ENCODE results near the gene HRH2.
"Not testable (repeated sequence)": the region's sequence is repeated elsewhere in the genome, so short reads cannot be mapped to it uniquely, and the experiment has no call there.

HRH2 gene

DNA sequence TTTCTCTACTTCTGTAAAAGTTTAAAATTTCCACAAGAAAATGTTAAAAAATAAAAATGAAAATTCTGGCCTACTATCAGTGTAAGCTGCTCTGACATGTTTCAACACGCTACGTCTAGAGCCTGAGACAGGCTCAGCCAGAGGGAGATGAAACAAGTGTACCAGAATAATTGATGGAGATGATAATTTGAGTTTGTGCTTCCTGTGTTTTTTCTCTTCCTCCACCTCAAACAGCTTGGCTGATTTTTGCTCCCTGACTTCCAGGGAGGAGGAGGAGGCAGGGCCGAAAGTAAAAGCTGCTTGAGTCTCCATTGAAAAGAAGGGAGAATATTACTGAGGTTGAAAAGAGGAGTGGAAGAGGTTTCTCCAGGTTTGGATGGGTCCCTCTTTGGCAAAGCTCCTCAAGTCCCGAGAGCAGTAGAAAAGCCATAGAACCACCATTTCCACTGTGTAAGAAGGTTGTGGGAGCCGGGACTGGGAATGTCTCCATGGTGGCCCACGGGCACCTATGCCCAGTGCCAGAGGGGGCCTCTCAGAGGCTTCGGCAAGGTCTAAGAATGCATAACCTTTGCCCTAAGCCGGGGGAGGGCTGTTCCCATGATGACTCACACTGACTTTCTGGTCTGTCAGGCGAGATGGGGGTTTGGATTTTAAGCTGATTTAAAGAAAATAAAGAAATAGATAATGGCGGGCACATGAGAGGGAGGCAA is 95.1 kb downstream of the HRH2 start:
- Histone ChIP-seq H3K4me3 (replicated peaks; ENCODE audit: insufficient read depth, low read length) (no peak overlapping the region), H3K27me3 (ENCODE audit: insufficient read depth, poor library complexity, severe bottlenecking) (peaks cover 8% of the 10 kb centered on the region), H3K27ac (replicated peaks) (no peak overlapping the region)
- TF ChIP-seq SPI1 (IDR thresholded peaks at IDR 0.05; ENCODE audit: borderline replicate concordance, low read depth) (no peak), GABPA (IDR thresholded peaks at IDR 0.05; ENCODE audit: low read depth) (no peak), POLR2AphosphoS5 (IDR thresholded peaks at IDR 0.05; ENCODE audit: low read depth) (no peak)
- TF ChIP-seq, protein P1, sequence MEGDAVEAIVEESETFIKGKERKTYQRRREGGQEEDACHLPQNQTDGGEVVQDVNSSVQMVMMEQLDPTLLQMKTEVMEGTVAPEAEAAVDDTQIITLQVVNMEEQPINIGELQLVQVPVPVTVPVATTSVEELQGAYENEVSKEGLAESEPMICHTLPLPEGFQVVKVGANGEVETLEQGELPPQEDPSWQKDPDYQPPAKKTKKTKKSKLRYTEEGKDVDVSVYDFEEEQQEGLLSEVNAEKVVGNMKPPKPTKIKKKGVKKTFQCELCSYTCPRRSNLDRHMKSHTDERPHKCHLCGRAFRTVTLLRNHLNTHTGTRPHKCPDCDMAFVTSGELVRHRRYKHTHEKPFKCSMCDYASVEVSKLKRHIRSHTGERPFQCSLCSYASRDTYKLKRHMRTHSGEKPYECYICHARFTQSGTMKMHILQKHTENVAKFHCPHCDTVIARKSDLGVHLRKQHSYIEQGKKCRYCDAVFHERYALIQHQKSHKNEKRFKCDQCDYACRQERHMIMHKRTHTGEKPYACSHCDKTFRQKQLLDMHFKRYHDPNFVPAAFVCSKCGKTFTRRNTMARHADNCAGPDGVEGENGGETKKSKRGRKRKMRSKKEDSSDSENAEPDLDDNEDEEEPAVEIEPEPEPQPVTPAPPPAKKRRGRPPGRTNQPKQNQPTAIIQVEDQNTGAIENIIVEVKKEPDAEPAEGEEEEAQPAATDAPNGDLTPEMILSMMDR (IDR thresholded peaks at IDR 0.05; ENCODE audit: insufficient read depth, low read length) = no peak
- TF ChIP-seq, protein P2, sequence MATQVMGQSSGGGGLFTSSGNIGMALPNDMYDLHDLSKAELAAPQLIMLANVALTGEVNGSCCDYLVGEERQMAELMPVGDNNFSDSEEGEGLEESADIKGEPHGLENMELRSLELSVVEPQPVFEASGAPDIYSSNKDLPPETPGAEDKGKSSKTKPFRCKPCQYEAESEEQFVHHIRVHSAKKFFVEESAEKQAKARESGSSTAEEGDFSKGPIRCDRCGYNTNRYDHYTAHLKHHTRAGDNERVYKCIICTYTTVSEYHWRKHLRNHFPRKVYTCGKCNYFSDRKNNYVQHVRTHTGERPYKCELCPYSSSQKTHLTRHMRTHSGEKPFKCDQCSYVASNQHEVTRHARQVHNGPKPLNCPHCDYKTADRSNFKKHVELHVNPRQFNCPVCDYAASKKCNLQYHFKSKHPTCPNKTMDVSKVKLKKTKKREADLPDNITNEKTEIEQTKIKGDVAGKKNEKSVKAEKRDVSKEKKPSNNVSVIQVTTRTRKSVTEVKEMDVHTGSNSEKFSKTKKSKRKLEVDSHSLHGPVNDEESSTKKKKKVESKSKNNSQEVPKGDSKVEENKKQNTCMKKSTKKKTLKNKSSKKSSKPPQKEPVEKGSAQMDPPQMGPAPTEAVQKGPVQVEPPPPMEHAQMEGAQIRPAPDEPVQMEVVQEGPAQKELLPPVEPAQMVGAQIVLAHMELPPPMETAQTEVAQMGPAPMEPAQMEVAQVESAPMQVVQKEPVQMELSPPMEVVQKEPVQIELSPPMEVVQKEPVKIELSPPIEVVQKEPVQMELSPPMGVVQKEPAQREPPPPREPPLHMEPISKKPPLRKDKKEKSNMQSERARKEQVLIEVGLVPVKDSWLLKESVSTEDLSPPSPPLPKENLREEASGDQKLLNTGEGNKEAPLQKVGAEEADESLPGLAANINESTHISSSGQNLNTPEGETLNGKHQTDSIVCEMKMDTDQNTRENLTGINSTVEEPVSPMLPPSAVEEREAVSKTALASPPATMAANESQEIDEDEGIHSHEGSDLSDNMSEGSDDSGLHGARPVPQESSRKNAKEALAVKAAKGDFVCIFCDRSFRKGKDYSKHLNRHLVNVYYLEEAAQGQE (IDR thresholded peaks at IDR 0.05; ENCODE audit: insufficient replicate concordance, low read depth) = no peak
- no peak for DNase-seq (ENCODE audit: low read depth in 1 of 2, low spot score in 1 of 2)

DNA sequence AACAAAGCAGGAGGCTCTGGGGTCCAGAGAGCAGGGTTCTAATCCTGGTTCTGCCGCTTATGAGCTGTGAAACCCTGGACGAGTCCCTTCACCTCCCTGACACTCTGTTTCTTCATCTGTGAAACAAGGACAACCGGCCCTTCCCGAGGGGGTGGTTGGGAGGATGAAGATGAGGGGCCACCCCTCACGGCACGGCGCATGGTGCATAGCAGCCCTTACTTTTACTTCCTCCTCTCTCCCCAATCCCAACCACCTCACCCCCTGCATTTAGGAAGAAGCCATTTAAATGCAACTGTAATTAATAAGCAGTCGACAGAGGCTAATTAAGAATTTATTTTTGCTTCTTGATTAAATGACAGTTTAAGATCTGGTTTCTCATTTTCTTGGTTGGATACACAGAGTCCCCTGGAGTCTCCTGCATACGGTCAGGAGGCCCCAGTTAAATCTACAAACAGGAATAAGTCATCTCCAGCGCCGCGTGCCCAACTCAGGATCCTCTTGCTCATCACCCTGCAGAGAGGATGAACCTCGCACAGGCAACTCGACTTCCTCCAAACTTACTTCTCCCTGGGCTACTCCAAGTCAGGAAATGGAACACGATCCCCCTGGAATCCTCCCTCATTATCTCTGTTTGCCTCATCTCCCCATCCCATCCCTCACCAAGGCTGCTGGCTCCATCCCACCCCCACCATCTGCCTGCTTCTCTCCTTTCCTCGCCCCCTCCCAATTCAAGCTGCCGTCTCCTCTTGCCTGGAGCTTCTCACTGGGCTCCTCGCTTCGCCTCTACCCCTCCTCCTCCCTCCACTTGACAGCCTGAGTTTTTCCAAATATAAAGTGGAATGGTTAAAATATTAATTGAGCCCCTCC is 95.9 kb downstream of the HRH2 start:
- Histone ChIP-seq H3K27ac (replicated peaks) (no peak overlapping the region), H3K4me3 (replicated peaks; ENCODE audit: insufficient read depth, low read length) (no peak overlapping the region), H3K27me3 (ENCODE audit: insufficient read depth, poor library complexity, severe bottlenecking) (peaks cover 8% of the 10 kb centered on the region)
- TF ChIP-seq, protein P1 (IDR thresholded peaks at IDR 0.05; ENCODE audit: insufficient read depth, low read length) = no peak
- TF ChIP-seq, protein P2 (IDR thresholded peaks at IDR 0.05; ENCODE audit: insufficient replicate concordance, low read depth) = no peak
- TF ChIP-seq POLR2AphosphoS5 (IDR thresholded peaks at IDR 0.05; ENCODE audit: low read depth) = no peak
- TF ChIP-seq SPI1 (IDR thresholded peaks at IDR 0.05; ENCODE audit: borderline replicate concordance, low read depth) = no peak
- DNase-seq (ENCODE audit: low read depth in 1 of 2, low spot score in 1 of 2) = no peak

DNA sequence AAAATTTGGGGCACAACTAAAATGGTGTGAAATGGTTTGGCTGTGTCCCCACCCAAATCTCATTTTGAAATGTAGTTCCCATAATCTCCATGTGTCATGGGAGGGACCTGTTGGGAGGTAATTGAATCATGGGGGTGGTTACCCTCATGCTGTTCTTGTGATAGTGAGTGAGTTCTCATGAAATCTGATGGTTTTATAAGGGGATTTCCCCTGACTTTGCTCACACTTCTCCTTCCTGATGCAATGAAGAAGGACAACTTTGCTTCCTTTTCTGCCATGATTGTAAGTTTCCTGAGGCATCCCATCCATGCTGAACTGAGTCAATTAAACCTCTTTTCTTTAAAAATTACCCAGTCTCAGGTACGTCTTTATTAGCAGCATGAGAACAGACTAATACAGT is 102.1 kb downstream of the HRH2 start:
- DNase-seq (ENCODE audit: low read depth in 1 of 2, low spot score in 1 of 2); H3K4me3 ChIP-seq (replicated peaks; ENCODE audit: insufficient read depth, low read length); H3K27me3 ChIP-seq (ENCODE audit: insufficient read depth, poor library complexity, severe bottlenecking); H3K27ac ChIP-seq (replicated peaks): not testable (repeated sequence)

Data from HL-60 (cell line).